Esophagus squamous epithelium (tissue), 4 donors: ENCODE measurements around the gene SENP6.

Source experiments
- CTCF ChIP-seq, 6 experiments: fragments of 450-650 bp in 4 of 6; fragments of 200-600 bp in 2 of 6; sonication (generic) in 2 of 6; IDR thresholded peaks; one replicate each; pipeline ENCODE4 v1.5.1; 2016 to 2019; ENCODE audit warnings: antibody characterized with exemption in 6 of 6, mild to moderate bottlenecking in 4 of 6, moderate library complexity in 4 of 6
- POLR2A ChIP-seq, 4 donors: fragments of 450-650 bp; IDR thresholded peaks; one replicate each; pipeline ENCODE4 v1.6.1; 2017; ENCODE audit warnings: antibody characterized with exemption in 4 of 4, mild to moderate bottlenecking in 4 of 4, moderate library complexity in 3 of 4

GRCh38 chr6:75746221-75746620 lies 144.5 kb downstream of the SENP6 start:
- no peak for TF ChIP-seq CTCF (IDR thresholded peaks at IDR 0.05)
- TF ChIP-seq POLR2A (IDR thresholded peaks at IDR 0.05): no peak
